GM18520 (cell line): ENCODE measurements around the gene PBOV1.

ENCODE experiments used
- ATAC-seq: cut with Tn5 transposase; IDR thresholded peaks from one replicate; pipeline ENCODE4 v1.9.1; 2021; ENCODE audit not compliant: unreplicated experiment

PBOV1 gene

GRCh38 chr6:138218449-138218848, at the start of gene PBOV1:
Gene PBOV1 (minus strand): TSS chr6:138218491. CDS start chr6:138218395, 96 bp downstream.
- ATAC-seq: no peak

GRCh38 chr6:138266095-138266494, 47.8 kb upstream of the PBOV1 start:
- no peak for ATAC-seq

GRCh38 chr6:138264372-138264880, 46.1 kb upstream of the PBOV1 start:
- no peak for ATAC-seq

- ATAC-seq: no peak
These were observed 45.7 kb upstream of the PBOV1 start for GRCh38 chr6:138263963-138264362.

- no peak for ATAC-seq
These were observed 43.0 kb upstream of the PBOV1 start for GRCh38 chr6:138261116-138261780.

GRCh38 chr6:138258991-138259390, 40.7 kb upstream of the PBOV1 start:
- no peak for ATAC-seq

- no peak for ATAC-seq
These were observed 39.9 kb upstream of the PBOV1 start for GRCh38 chr6:138258197-138258596.

GRCh38 chr6:138257638-138258040, 39.3 kb upstream of the PBOV1 start:
- ATAC-seq: no peak

- ATAC-seq: no peak
These were observed 37.2 kb upstream of the PBOV1 start for GRCh38 chr6:138255443-138255842.

GRCh38 chr6:138253731-138254130, 35.4 kb upstream of the PBOV1 start:
- no peak for ATAC-seq

GRCh38 chr6:138250513-138251247, 32.4 kb upstream of the PBOV1 start:
- ATAC-seq: no peak

- no peak for ATAC-seq
These were observed 31.8 kb upstream of the PBOV1 start for GRCh38 chr6:138250053-138250452.

- ATAC-seq: no peak
These were observed 30.6 kb upstream of the PBOV1 start for GRCh38 chr6:138248878-138249277.

GRCh38 chr6:138248011-138248410, 29.7 kb upstream of the PBOV1 start:
- ATAC-seq: no peak

GRCh38 chr6:138246650-138247440, 28.6 kb upstream of the PBOV1 start:
- ATAC-seq: no peak

- ATAC-seq: no peak
These were observed 27.5 kb upstream of the PBOV1 start for GRCh38 chr6:138245751-138246150.

- no peak for ATAC-seq
These were observed 24.8 kb upstream of the PBOV1 start for GRCh38 chr6:138242987-138243592.

GRCh38 chr6:138241934-138242333, 23.6 kb upstream of the PBOV1 start:
- ATAC-seq: no peak

- ATAC-seq: no peak
These were observed 23.1 kb upstream of the PBOV1 start for GRCh38 chr6:138241381-138241780.

- ATAC-seq: no peak
These were observed 22.4 kb upstream of the PBOV1 start for GRCh38 chr6:138240476-138241245.
